Lung (tissue), 12 donors: ENCODE measurements around the gene VSTM2B. TPM values are rescaled to one million over a fixed set of nuclear protein-coding genes. Genes with fewer than 3 reads are reported as not detected.

ENCODE experiments used
- ATAC-seq: fragments of 200-7000 bp; cut with Tn5 transposase; one replicate; pipeline ENCODE4 v1.9.1; 2020; ENCODE audit warnings: moderate number of reproducible peaks; ENCODE audit not compliant: insufficient read depth, low FRiP score
- DNase-seq, 3 donors: peaks; one replicate each; pipeline ENCODE4 v3.0.0-alpha.2; 2013 to 2017
- H3K27ac ChIP-seq, 2 donors: one replicate each; pipeline ENCODE4 v1.5.1; 2013; ENCODE audit warnings: mild to moderate bottlenecking in 2 of 2, moderate library complexity in 2 of 2, control low read depth in 1 of 2, inconsistent platforms in 1 of 2, low read depth in 1 of 2, low read length in 1 of 2
- H3K27me3 ChIP-seq, 3 donors: one replicate each; pipeline ENCODE4 v1.5.1; 2013; ENCODE audit warnings: low read length in 2 of 3; ENCODE audit not compliant: control insufficient read depth in 3 of 3, insufficient read depth in 3 of 3
- H3K36me3 ChIP-seq, 4 donors: one replicate each; pipeline ENCODE4 v1.5.1; 2013; ENCODE audit warnings: low read length in 4 of 4, mild to moderate bottlenecking in 1 of 4, moderate library complexity in 1 of 4; ENCODE audit not compliant: control insufficient read depth in 4 of 4, insufficient read depth in 4 of 4
- H3K4me1 ChIP-seq, 5 donors: one replicate each; pipeline ENCODE4 v1.5.1; 2013; ENCODE audit warnings: low read length in 5 of 5, mild to moderate bottlenecking in 2 of 5, moderate library complexity in 1 of 5; ENCODE audit not compliant: control insufficient read depth in 5 of 5, insufficient read depth in 5 of 5
- H3K4me3 ChIP-seq: one replicate; pipeline ENCODE4 v1.5.1; 2013; ENCODE audit warnings: mild to moderate bottlenecking, control low read depth, moderate library complexity
- H3K9ac ChIP-seq, 2 donors: one replicate each; pipeline ENCODE4 v1.5.1; 2013; ENCODE audit warnings: low read length in 2 of 2, control low read depth in 1 of 2; ENCODE audit not compliant: insufficient read depth in 1 of 2
- H3K9me3 ChIP-seq, 4 donors: one replicate each; pipeline ENCODE4 v1.5.1; 2013; ENCODE audit warnings: low read length in 3 of 4, mild to moderate bottlenecking in 1 of 4, moderate library complexity in 1 of 4; ENCODE audit not compliant: control insufficient read depth in 4 of 4, insufficient read depth in 3 of 4
- WGBS, 2 donors: extraction: QIAGEN DNeasy Blood & Tissue Kit; methylation state at CpG; one replicate each; pipeline ENCODE4 v1.1.7; 2013; 5-methylcytosine and 5-hydroxymethylcytosine counted together
- polyA plus RNA-seq, 2 donors: library from polyadenylated mRNA; stranded (reverse); fragments of 200-250 nt; gene quantifications; one replicate each; pipeline ENCODE4 v1.2.1, GENCODE V29; 2013
- total RNA-seq, 2 donors: library from RNA; depleted of rRNA in 1 of 2; stranded (reverse); fragments of >200 nt in 1 of 2; gene quantifications; one replicate each; pipeline ENCODE4 v1.2.1, GENCODE V29; 2014 to 2021
- TF ChIP-seq, protein P1 (sequence below): IDR thresholded peaks from 2 replicates; pipeline ENCODE4 v1.5.1; 2012; ENCODE audit warnings: mild to moderate bottlenecking; ENCODE audit errors: control extremely low read depth, extremely low read depth
- donor health status: control.
- donor health status: control.
- donor health status: Bipolar disorder and iron deficiency.
- donor health status: healthy.
- donor health status: DM: yes; HTN: yes; CAD: no.

Gene VSTM2B
- total and polyA plus RNA-seq, 4 donors = not detected

DNA sequence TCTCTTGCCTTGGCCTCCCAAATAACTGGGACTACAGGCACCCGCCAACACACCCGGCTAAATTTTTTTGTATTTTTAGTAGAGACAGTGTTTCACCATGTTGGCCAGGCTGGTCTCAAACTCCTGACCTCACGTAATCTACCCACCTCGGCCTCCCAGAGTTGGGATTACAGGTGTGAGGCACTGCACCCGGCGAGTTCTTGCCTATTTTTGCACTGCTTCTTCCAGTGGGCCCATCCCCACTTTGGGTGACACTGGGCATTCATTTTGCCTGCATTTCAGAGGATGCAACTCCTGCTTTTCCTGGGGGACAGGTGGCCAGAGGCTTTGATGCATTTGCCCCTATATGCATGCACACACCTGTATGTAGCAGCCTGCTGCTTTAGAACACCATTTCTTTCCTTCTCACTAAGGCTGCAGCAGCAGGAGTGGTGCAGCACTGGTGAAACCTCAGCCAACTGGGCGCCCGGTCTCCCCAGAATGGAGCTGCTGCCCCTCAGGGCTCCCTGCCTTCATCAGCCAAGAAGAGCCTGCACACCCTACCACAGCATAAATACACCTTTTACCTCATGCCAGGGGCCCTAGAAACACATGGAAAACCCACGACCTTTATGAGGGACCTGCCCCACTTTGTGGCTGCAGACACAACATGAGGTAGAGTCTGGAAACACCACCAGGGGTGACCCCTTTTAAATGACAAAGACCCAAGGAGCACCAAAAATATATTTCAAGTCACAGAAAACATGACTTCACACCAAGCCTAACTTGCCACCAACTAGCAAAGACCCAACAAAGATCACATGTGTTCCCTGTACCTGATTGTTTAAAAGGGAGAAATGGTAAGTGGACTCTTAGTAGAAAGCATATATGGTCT is 43.5 kb downstream of the VSTM2B start:
- no peak overlapping the region for H3K9ac ChIP-seq
- peaks cover 0 to 1% (median 0%) of the 10 kb centered on the region in 4 donors for H3K9me3 ChIP-seq
- DNase-seq (no peak), ATAC-seq (no peak)
- 75 to 78% methylated on average over 9 of the region's 9 CpGs for WGBS, 2 donors
- no peaks in the 10 kb centered on the region for H3K4me1 ChIP-seq
- H3K4me3 ChIP-seq = no peak overlapping the region
- peaks cover 0 to 17% (median 2%) of the 10 kb centered on the region in 3 donors for H3K27me3 ChIP-seq
- TF ChIP-seq, protein P1, sequence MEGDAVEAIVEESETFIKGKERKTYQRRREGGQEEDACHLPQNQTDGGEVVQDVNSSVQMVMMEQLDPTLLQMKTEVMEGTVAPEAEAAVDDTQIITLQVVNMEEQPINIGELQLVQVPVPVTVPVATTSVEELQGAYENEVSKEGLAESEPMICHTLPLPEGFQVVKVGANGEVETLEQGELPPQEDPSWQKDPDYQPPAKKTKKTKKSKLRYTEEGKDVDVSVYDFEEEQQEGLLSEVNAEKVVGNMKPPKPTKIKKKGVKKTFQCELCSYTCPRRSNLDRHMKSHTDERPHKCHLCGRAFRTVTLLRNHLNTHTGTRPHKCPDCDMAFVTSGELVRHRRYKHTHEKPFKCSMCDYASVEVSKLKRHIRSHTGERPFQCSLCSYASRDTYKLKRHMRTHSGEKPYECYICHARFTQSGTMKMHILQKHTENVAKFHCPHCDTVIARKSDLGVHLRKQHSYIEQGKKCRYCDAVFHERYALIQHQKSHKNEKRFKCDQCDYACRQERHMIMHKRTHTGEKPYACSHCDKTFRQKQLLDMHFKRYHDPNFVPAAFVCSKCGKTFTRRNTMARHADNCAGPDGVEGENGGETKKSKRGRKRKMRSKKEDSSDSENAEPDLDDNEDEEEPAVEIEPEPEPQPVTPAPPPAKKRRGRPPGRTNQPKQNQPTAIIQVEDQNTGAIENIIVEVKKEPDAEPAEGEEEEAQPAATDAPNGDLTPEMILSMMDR = no peak
- no peaks in the 10 kb centered on the region for H3K36me3 ChIP-seq
- no peak overlapping the region for H3K27ac ChIP-seq

DNA sequence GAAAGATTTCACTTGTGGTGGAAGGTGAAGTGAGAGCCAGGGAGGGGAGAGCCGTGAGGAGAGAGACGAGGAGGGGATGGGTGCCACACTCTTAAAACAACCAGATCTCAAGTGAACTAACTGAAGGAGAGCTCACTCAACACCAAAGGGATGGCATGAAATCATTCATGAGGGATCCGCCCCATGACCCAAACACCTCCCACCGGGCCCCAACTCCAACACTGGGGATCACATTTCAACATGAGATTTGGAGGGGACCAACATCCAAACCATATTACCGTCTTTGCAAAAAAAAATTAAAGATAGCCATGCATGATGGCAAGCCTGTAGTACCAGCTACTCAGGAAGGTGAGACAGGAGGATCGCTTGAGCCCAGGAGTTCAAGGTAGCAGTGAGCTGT is 45.4 kb downstream of the VSTM2B start:
- ATAC-seq (no peak), DNase-seq (no peak)
- no peak overlapping the region for H3K4me3 ChIP-seq
- H3K4me1 ChIP-seq = no peaks in the 10 kb centered on the region
- H3K9me3 ChIP-seq = no peaks in the 10 kb centered on the region
- peaks cover 0 to 29% (median 4%) of the 10 kb centered on the region in 3 donors for H3K27me3 ChIP-seq
- 76 to 80% methylated on average over 6 of the region's 6 CpGs for WGBS, 2 donors
- TF ChIP-seq, protein P1 = no peak
- no peak overlapping the region for H3K9ac ChIP-seq
- H3K27ac ChIP-seq = no peak overlapping the region
- no peaks in the 10 kb centered on the region for H3K36me3 ChIP-seq

DNA sequence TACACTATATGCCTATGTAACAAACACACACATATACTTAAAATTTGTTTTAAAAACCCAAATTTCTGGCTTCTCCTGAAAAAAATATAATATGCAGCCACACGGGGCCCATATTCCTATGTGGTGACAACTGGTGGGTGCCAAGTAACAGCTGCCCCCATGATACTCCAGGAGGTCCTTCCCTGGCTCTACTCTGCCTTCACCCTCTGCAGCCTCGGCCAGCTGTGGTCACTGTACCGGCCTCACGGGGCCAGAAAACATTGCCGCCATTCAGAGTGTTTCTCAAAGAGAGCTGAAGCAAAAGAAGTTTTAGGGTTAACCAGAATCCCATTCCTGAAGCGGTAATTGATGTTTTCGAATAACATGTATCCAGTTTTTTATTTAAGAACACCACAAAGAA is 47.7 kb downstream of the VSTM2B start:
- Histone ChIP-seq H3K4me1 (no peaks in the 10 kb centered on the region), H3K27ac (no peak overlapping the region), H3K9me3 (peaks cover 0 to 2% (median 0%) of the 10 kb centered on the region in 4 donors), H3K9ac (no peak overlapping the region), H3K27me3 (peaks cover 0 to 31% (median 4%) of the 10 kb centered on the region in 3 donors), H3K36me3 (no peaks in the 10 kb centered on the region), H3K4me3 (no peak overlapping the region)
- ATAC-seq (no peak), DNase-seq (no peak)
- TF ChIP-seq, protein P1 = no peak
- 69 to 76% methylated on average over 7 of the region's 7 CpGs for WGBS, 2 donors
